Raji (cell line): ENCODE data around the gene PRKG2.

Experiments
- POLR2A ChIP-seq: IDR thresholded peaks from 2 replicates; pipeline ENCODE4 v1.6.1; 2011; ENCODE audit warnings: low read depth, low read length, control low read depth; ENCODE audit not compliant: insufficient read depth

PRKG2 gene

GRCh38 chr4:81214881-81215868, at the start of gene PRKG2:
Gene PRKG2 (minus strand): TSS chr4:81215222. CDS start chr4:81205047, 10,175 bp downstream.
- no peak for TF ChIP-seq POLR2A

- no peak for TF ChIP-seq POLR2A
These were observed 45.5 kb upstream of the PRKG2 start for GRCh38 chr4:81260443-81261101.

- TF ChIP-seq POLR2A: no peak
These were observed 44.0 kb upstream of the PRKG2 start for GRCh38 chr4:81258841-81259550.

- TF ChIP-seq POLR2A: no peak
These were observed 42.8 kb upstream of the PRKG2 start for GRCh38 chr4:81257816-81258215.

GRCh38 chr4:81257021-81257420, 42.0 kb upstream of the PRKG2 start:
- TF ChIP-seq POLR2A: no peak

- no peak for TF ChIP-seq POLR2A
These were observed 41.3 kb upstream of the PRKG2 start for GRCh38 chr4:81256059-81256970.

- TF ChIP-seq POLR2A: no peak
These were observed 40.5 kb upstream of the PRKG2 start for GRCh38 chr4:81255524-81255923.

- no peak for TF ChIP-seq POLR2A
These were observed 35.4 kb upstream of the PRKG2 start for GRCh38 chr4:81250430-81250829.

GRCh38 chr4:81245218-81246009, 30.4 kb upstream of the PRKG2 start:
- no peak for TF ChIP-seq POLR2A

GRCh38 chr4:81237791-81238190, 22.8 kb upstream of the PRKG2 start:
- no peak for TF ChIP-seq POLR2A

GRCh38 chr4:81235982-81236749, 21.1 kb upstream of the PRKG2 start:
- TF ChIP-seq POLR2A: no peak

- no peak for TF ChIP-seq POLR2A
These were observed 12.9 kb upstream of the PRKG2 start for GRCh38 chr4:81227968-81228367.

- TF ChIP-seq POLR2A: no peak
These were observed 12.1 kb upstream of the PRKG2 start for GRCh38 chr4:81227138-81227537.
